Peyer's patch (tissue), 4 donors: ENCODE data around the gene SCAI. TPM values are rescaled to one million over a fixed set of nuclear protein-coding genes. Genes with fewer than 3 reads are reported as not detected.

Experiments used
- DNase-seq, 3 donors: peaks; one replicate each; pipeline ENCODE4 v3.0.0-alpha.2; 2017 to 2019
- H3K27ac ChIP-seq, 4 donors: fragments of 200-600 bp; sonication (generic); one replicate each; pipeline ENCODE4 v1.5.1; 2016 to 2019
- H3K27me3 ChIP-seq, 2 donors: fragments of 200-600 bp; sonication (generic); one replicate each; pipeline ENCODE4 v1.5.1; 2019
- H3K36me3 ChIP-seq, 3 donors: fragments of 200-600 bp; sonication (generic); one replicate each; pipeline ENCODE4 v1.5.1; 2016 to 2019
- H3K4me1 ChIP-seq, 4 donors: fragments of 200-600 bp; sonication (generic); one replicate each; pipeline ENCODE4 v1.5.1; 2016 to 2019
- H3K4me3 ChIP-seq, 4 donors: fragments of 200-600 bp; sonication (generic); 1 replicate in 3 of 4; 2 replicates in 1 of 4; pipeline ENCODE4 v1.5.1; 2016 to 2019; ENCODE audit warnings: mild to moderate bottlenecking in 1 of 4
- H3K9me3 ChIP-seq, 4 donors: fragments of 200-600 bp; sonication (generic); one replicate each; pipeline ENCODE4 v1.5.1; 2016 to 2019; ENCODE audit warnings: mild to moderate bottlenecking in 1 of 4
- CTCF ChIP-seq, 6 experiments: fragments of 450-650 bp in 4 of 6; fragments of 200-600 bp in 2 of 6; sonication (generic) in 1 of 6; IDR thresholded peaks; one replicate each; pipeline ENCODE4 v1.5.1; 2017 to 2019; ENCODE audit warnings: antibody characterized with exemption in 6 of 6, mild to moderate bottlenecking in 3 of 6, moderate library complexity in 1 of 6
- POLR2A ChIP-seq, 2 donors: fragments of 450-650 bp; IDR thresholded peaks; one replicate each; pipeline ENCODE4 v1.5.1; 2017; ENCODE audit warnings: antibody characterized with exemption in 2 of 2, mild to moderate bottlenecking in 2 of 2, moderate library complexity in 2 of 2
- total RNA-seq, 4 donors: library from RNA; depleted of rRNA; stranded (reverse); fragments of >200 nt; gene quantifications; one replicate each; pipeline ENCODE4 v1.1.0, GENCODE V29; 2016

The SCAI gene
- total RNA-seq, 4 donors from 2014 or later: 8.7 to 32.2 (median 11.7) TPM

GRCh38 chr9:124914753-124915405 is 228.4 kb downstream of the SCAI start:
- Histone ChIP-seq H3K4me3 (no peak overlapping the region), H3K27me3 (no peaks in the 10 kb centered on the region), H3K9me3 (no peaks in the 10 kb centered on the region), H3K4me1 (no peaks in the 10 kb centered on the region), H3K27ac (no peak overlapping the region), H3K36me3 (peaks cover 0 to 60% (median 0%) of the 10 kb centered on the region in 3 donors)
- no peak for DNase-seq
- TF ChIP-seq POLR2A (IDR thresholded peaks at IDR 0.05) (no peak), CTCF (IDR thresholded peaks at IDR 0.05) (no peak)

- Histone ChIP-seq H3K4me3 (no peak overlapping the region), H3K27me3 (no peaks in the 10 kb centered on the region), H3K9me3 (no peaks in the 10 kb centered on the region), H3K27ac (no peak overlapping the region), H3K36me3 (peaks cover 0 to 54% (median 0%) of the 10 kb centered on the region in 3 donors), H3K4me1 (no peaks in the 10 kb centered on the region)
- no peak for DNase-seq
- no peak for TF ChIP-seq CTCF (IDR thresholded peaks at IDR 0.05)
- no peak for TF ChIP-seq POLR2A (IDR thresholded peaks at IDR 0.05)
Observed at GRCh38 chr9:124913378-124913777, 229.9 kb downstream of the SCAI start.

GRCh38 chr9:124911766-124912165 is 231.6 kb downstream of the SCAI start:
- H3K4me1 ChIP-seq: peaks cover 0 to 8% (median 0%) of the 10 kb centered on the region in 4 donors
- no peak for TF ChIP-seq CTCF (IDR thresholded peaks at IDR 0.05)

GRCh38 chr9:124908098-124908497 is 235.2 kb downstream of the SCAI start:
- no peak for TF ChIP-seq POLR2A (IDR thresholded peaks at IDR 0.05)
- TF ChIP-seq CTCF (IDR thresholded peaks at IDR 0.05): no peak
- Histone ChIP-seq H3K27ac (no peak overlapping the region), H3K4me1 (peaks cover 0 to 8% (median 0%) of the 10 kb centered on the region in 4 donors), H3K36me3 (peaks cover 0 to 55% (median 0%) of the 10 kb centered on the region in 3 donors), H3K4me3 (no peak overlapping the region), H3K9me3 (no peaks in the 10 kb centered on the region), H3K27me3 (no peaks in the 10 kb centered on the region)
- DNase-seq: no peak

More at GRCh38 chr9:124911766-124912165, 231.6 kb downstream of the SCAI start:
- no peak overlapping the region for H3K27ac ChIP-seq
- H3K36me3 ChIP-seq: peaks cover 0 to 53% (median 0%) of the 10 kb centered on the region in 3 donors
- H3K4me3 ChIP-seq: no peak overlapping the region
- H3K9me3 ChIP-seq: no peaks in the 10 kb centered on the region
- no peak for DNase-seq
- H3K27me3 ChIP-seq: no peaks in the 10 kb centered on the region

- no peak for DNase-seq
- H3K27me3 ChIP-seq: no peaks in the 10 kb centered on the region
- no peak overlapping the region for H3K4me3 ChIP-seq
- H3K27ac ChIP-seq: no peak overlapping the region
- peaks cover 0 to 8% (median 0%) of the 10 kb centered on the region in 4 donors for H3K4me1 ChIP-seq
- H3K36me3 ChIP-seq: peaks cover 0 to 58% (median 0%) of the 10 kb centered on the region in 3 donors
- no peak for TF ChIP-seq CTCF (IDR thresholded peaks at IDR 0.05)
- no peak for TF ChIP-seq POLR2A (IDR thresholded peaks at IDR 0.05)
- H3K9me3 ChIP-seq: no peaks in the 10 kb centered on the region
Observed at GRCh38 chr9:124906966-124907365, 236.4 kb downstream of the SCAI start.
